ENCODE data around the gene UBE2D3. TPM values are rescaled to one million over a fixed set of nuclear protein-coding genes. Genes with fewer than 3 reads are reported as not detected.

UBE2D3 gene
- total RNA-seq, 1 donor from 2014 or later = 379 TPM

- TF ChIP-seq CTCF (IDR thresholded peaks at IDR 0.05) = no peak
Observed at GRCh38 chr4:102829803-102830202, 2.5 kb upstream of the UBE2D3 start.

GRCh38 chr4:102828497-102828808, 1.1 kb upstream of the UBE2D3 start:
- Histone ChIP-seq H3K27ac (peak overlapping the region; percentile 100), H3K36me3 (no peaks in the 10 kb centered on the region), H3K27me3 (no peaks in the 10 kb centered on the region), H3K4me1 (peaks cover 0 to 11% of the 10 kb centered on the region in 2 donors), H3K4me3 (peak overlapping the region; percentile 83 to 88), H3K9me3 (no peaks in the 10 kb centered on the region)
- TF ChIP-seq CTCF (IDR thresholded peaks at IDR 0.05) = no peak
- no peak for DNase-seq (ENCODE audit: low spot score in 2 of 2)
- intact Hi-C loops (cut with DNase I) = loop anchor here (1.0 to 5.0 kb wide), 6 partner anchors 41 to 481 kb away; partner anchors contain the start of genes CENPE, SLC39A8, SLC9B1 and SLC9B2

More at GRCh38 chr4:102829803-102830202, 2.5 kb upstream of the UBE2D3 start:
- Histone ChIP-seq H3K27me3 (no peaks in the 10 kb centered on the region), H3K4me3 (no peak overlapping the region), H3K9me3 (no peaks in the 10 kb centered on the region), H3K36me3 (no peaks in the 10 kb centered on the region), H3K4me1 (peaks cover 0 to 7% of the 10 kb centered on the region in 2 donors), H3K27ac (no peak overlapping the region)
- intact Hi-C loops (cut with DNase I) = loop anchor here (2.0 to 5.0 kb wide), 4 partner anchors 208 to 483 kb away; partner anchors contain the start of genes CENPE, SLC39A8 and SLC9B2
- no peak for DNase-seq (ENCODE audit: low spot score in 2 of 2)

- no peaks in the 10 kb centered on the region for H3K27me3 ChIP-seq
- TF ChIP-seq CTCF (IDR thresholded peaks at IDR 0.05) = peak in 1 of 3 experiments; percentile 7
- intact Hi-C loops (cut with DNase I) = loop anchor here (1.0 to 5.0 kb wide), 8 partner anchors 41 to 481 kb away; partner anchors contain the start of genes CENPE, MANBA, NFKB1 and SLC39A8
- H3K4me1 ChIP-seq = peaks cover 0 to 13% of the 10 kb centered on the region in 2 donors
- H3K27ac ChIP-seq = peak overlapping the region; percentile 100
- DNase-seq (ENCODE audit: low spot score in 2 of 2) = peak; percentile 98 to 100
- H3K9me3 ChIP-seq = no peaks in the 10 kb centered on the region
- H3K36me3 ChIP-seq = peaks cover 0 to 4% of the 10 kb centered on the region in 2 donors
- peak overlapping the region; percentile 83 to 88 for H3K4me3 ChIP-seq
Observed at GRCh38 chr4:102827674-102828496, 534 bp upstream of the UBE2D3 start.

GRCh38 chr4:102826105-102826889, 1.1 kb downstream of the UBE2D3 start:
- peaks cover under 1 to 25% of the 10 kb centered on the region in 2 donors for H3K4me1 ChIP-seq
- H3K4me3 ChIP-seq = peak overlapping the region; percentile 83 to 88
- H3K9me3 ChIP-seq = no peaks in the 10 kb centered on the region
- TF ChIP-seq CTCF (IDR thresholded peaks at IDR 0.05) = no peak
- intact Hi-C loops (cut with DNase I) = loop anchor here (2.0 to 5.0 kb wide), 4 partner anchors 65 to 479 kb away; partner anchors contain the start of genes MANBA, NFKB1 and SLC39A8
- H3K27ac ChIP-seq = peak overlapping the region; percentile 100
- no peaks in the 10 kb centered on the region for H3K27me3 ChIP-seq
- no peak for DNase-seq (ENCODE audit: low spot score in 2 of 2)
- H3K36me3 ChIP-seq = peaks cover 0 to 4% of the 10 kb centered on the region in 2 donors

DNA sequence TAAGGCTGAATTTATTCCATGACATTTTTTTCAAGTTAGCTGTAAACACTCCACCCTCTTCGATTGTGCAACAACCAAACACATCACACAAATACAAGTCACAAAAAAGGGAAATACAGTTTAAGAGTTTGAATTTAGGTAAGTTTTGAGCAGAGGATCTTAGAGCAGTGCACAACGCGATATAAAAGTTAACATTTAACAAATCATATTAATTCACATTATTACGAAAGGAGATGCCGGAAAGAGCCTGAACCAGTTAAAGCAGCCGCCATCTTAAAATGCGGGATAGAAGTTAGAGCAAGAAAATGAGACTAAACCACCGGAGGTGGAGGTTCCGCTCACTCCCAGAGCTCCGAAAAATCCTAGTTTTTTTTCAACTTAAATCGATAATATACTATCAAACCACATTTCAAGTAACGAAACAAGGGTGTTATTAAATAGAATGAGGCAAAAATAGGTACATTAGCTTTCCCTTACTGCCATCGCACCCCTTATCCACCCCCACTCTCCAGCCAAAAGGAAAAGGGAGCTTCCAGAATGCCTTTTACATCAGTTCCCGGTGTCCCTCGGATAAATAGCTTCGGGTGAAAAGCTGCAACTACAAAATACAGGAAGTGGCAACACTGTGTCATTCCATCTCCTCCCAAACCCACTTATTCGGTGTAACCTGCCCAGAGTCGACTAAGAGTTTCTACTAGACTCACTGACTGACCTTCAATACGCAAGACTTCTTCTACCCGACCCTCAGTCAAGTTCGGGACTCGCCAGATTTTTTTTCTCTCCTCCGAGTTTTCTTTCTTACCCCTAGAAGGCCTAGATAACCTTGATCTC, 1.9 kb downstream of the UBE2D3 start:
- Histone ChIP-seq H3K36me3 (peaks cover 0 to 4% of the 10 kb centered on the region in 2 donors), H3K9me3 (no peaks in the 10 kb centered on the region), H3K4me3 (peak overlapping the region; percentile 83 to 88), H3K27ac (peak overlapping the region; percentile 100), H3K27me3 (no peaks in the 10 kb centered on the region), H3K4me1 (peaks cover 4 to 29% of the 10 kb centered on the region in 2 donors)
- peak in 1 of 2 donors; percentile 72 for DNase-seq (ENCODE audit: low spot score in 2 of 2)
- TF ChIP-seq CTCF (IDR thresholded peaks at IDR 0.05) = no peak
- intact Hi-C loops (cut with DNase I) = loop anchor here (2.0 to 5.0 kb wide), 4 partner anchors 65 to 478 kb away; partner anchors contain the start of genes MANBA, NFKB1 and SLC39A8

All from ascending aorta (tissue), 2 donors.